ENCODE data around the gene ANKFY1.

ANKFY1 gene

DNA sequence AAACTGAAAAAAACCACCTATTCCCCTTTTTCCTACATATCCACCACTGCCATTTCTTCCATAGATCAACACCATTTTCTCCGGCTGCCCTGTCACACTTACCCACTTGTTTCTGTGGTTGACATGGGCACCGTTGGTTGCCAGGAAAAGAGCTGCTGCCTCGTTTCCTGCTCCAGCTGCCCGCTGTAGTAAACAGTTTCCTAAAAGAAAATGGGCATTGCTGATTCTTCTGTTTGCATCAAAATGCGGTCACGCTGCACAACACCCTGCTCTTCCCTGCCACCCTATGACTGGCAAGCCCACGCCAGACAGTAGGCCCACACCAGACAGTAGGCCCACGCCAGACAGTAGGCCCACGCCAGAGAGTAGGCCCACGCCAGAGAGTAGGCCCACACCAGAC is 74.5 kb downstream of the ANKFY1 start:
- DNase-seq (ENCODE audit: insufficient read length, low spot score): no peak
- TF ChIP-seq PAX5 (IDR thresholded peaks at IDR 0.05; ENCODE audit: insufficient read depth, low read length, severe bottlenecking) (no peak), POLR2AphosphoS5 (IDR thresholded peaks at IDR 0.05; ENCODE audit: low read depth, low read length) (no peak), SPI1 (IDR thresholded peaks at IDR 0.05; ENCODE audit: low read depth, low read length) (no peak), POU2F2 (IDR thresholded peaks at IDR 0.05; ENCODE audit: low read depth, low read length) (no peak), POLR2A (IDR thresholded peaks at IDR 0.05; ENCODE audit: low read depth, low read length) (no peak), TAF1 (IDR thresholded peaks at IDR 0.05; ENCODE audit: low read depth, low read length) (no peak)
- FAIRE-seq: no peak

DNA sequence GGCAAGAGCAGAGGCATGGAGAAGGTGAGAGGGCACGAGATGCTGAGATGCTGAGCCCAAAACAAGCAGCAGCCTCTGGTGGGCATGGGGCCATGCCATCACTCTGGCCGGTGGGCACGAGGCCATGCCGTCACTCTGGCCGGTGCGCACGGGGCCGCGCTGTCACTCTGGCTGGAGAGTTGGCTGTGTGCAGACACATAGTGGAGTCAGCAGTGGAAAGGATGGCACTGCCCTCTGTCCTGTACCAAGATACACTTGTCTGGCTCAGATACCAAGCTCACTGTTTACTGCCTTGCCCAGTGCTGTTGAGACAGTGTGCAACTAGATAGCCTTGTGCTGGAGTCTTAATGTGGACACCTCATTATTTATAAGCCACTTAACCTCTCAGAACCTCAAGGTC is 75.7 kb downstream of the ANKFY1 start:
- no peak for TF ChIP-seq TAF1 (IDR thresholded peaks at IDR 0.05; ENCODE audit: low read depth, low read length)
- no peak for TF ChIP-seq SPI1 (IDR thresholded peaks at IDR 0.05; ENCODE audit: low read depth, low read length)
- TF ChIP-seq POU2F2 (IDR thresholded peaks at IDR 0.05; ENCODE audit: low read depth, low read length): no peak
- TF ChIP-seq POLR2A (IDR thresholded peaks at IDR 0.05; ENCODE audit: low read depth, low read length): no peak
- no peak for TF ChIP-seq POLR2AphosphoS5 (IDR thresholded peaks at IDR 0.05; ENCODE audit: low read depth, low read length)
- no peak for TF ChIP-seq PAX5 (IDR thresholded peaks at IDR 0.05; ENCODE audit: insufficient read depth, low read length, severe bottlenecking)
- DNase-seq (ENCODE audit: insufficient read length, low spot score): no peak
- FAIRE-seq: no peak

DNA sequence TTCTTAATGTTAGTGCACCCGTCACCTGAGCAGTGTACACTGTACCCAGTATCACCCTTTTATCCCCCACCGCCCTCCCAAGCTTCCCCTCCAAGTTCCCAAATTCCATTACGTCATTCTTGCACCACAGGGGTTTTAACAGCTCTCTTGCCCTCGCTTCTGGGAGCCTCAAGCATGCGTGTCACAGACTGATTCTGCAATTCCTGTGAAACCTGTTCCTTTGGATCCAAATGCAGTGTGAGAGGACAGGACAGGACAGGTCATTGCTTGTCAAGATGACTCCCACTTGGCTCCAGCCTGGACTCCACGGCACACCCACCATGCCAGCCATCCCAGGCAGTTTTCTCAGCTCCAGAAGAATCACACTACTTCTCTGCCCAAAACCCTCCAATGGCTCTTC is 76.7 kb downstream of the ANKFY1 start:
- DNase-seq (ENCODE audit: insufficient read length, low spot score) (no peak), FAIRE-seq (no peak)
- no peak for TF ChIP-seq SPI1 (IDR thresholded peaks at IDR 0.05; ENCODE audit: low read depth, low read length)
- no peak for TF ChIP-seq PAX5 (IDR thresholded peaks at IDR 0.05; ENCODE audit: insufficient read depth, low read length, severe bottlenecking)
- TF ChIP-seq POLR2A (IDR thresholded peaks at IDR 0.05; ENCODE audit: low read depth, low read length): no peak
- no peak for TF ChIP-seq POU2F2 (IDR thresholded peaks at IDR 0.05; ENCODE audit: low read depth, low read length)
- no peak for TF ChIP-seq TAF1 (IDR thresholded peaks at IDR 0.05; ENCODE audit: low read depth, low read length)
- no peak for TF ChIP-seq POLR2AphosphoS5 (IDR thresholded peaks at IDR 0.05; ENCODE audit: low read depth, low read length)

GRCh38 chr17:4186357-4186881 is 77.4 kb downstream of the ANKFY1 start:
- TF ChIP-seq SPI1 (IDR thresholded peaks at IDR 0.05; ENCODE audit: low read depth, low read length) (no peak), POLR2A (IDR thresholded peaks at IDR 0.05; ENCODE audit: low read depth, low read length) (no peak), POU2F2 (IDR thresholded peaks at IDR 0.05; ENCODE audit: low read depth, low read length) (no peak), PAX5 (IDR thresholded peaks at IDR 0.05; ENCODE audit: insufficient read depth, low read length, severe bottlenecking) (no peak), POLR2AphosphoS5 (IDR thresholded peaks at IDR 0.05; ENCODE audit: low read depth, low read length) (no peak), TAF1 (IDR thresholded peaks at IDR 0.05; ENCODE audit: low read depth, low read length) (no peak)
- DNase-seq (ENCODE audit: insufficient read length, low spot score) (no peak), FAIRE-seq (no peak)

- TF ChIP-seq POLR2AphosphoS5 (IDR thresholded peaks at IDR 0.05; ENCODE audit: low read depth, low read length): no peak
- no peak for TF ChIP-seq SPI1 (IDR thresholded peaks at IDR 0.05; ENCODE audit: low read depth, low read length)
- no peak for TF ChIP-seq TAF1 (IDR thresholded peaks at IDR 0.05; ENCODE audit: low read depth, low read length)
- no peak for TF ChIP-seq POLR2A (IDR thresholded peaks at IDR 0.05; ENCODE audit: low read depth, low read length)
- no peak for TF ChIP-seq PAX5 (IDR thresholded peaks at IDR 0.05; ENCODE audit: insufficient read depth, low read length, severe bottlenecking)
- TF ChIP-seq POU2F2 (IDR thresholded peaks at IDR 0.05; ENCODE audit: low read depth, low read length): no peak
- DNase-seq (ENCODE audit: insufficient read length, low spot score) (no peak), FAIRE-seq (no peak)
These were observed 78.1 kb downstream of the ANKFY1 start for GRCh38 chr17:4185656-4186055.

GRCh38 chr17:4184811-4185210 is 79.0 kb downstream of the ANKFY1 start:
- no peak for DNase-seq (ENCODE audit: insufficient read length, low spot score)
- no peak for FAIRE-seq
- TF ChIP-seq TAF1 (IDR thresholded peaks at IDR 0.05; ENCODE audit: low read depth, low read length) (no peak), POU2F2 (IDR thresholded peaks at IDR 0.05; ENCODE audit: low read depth, low read length) (no peak), SPI1 (IDR thresholded peaks at IDR 0.05; ENCODE audit: low read depth, low read length) (no peak), POLR2AphosphoS5 (IDR thresholded peaks at IDR 0.05; ENCODE audit: low read depth, low read length) (no peak), PAX5 (IDR thresholded peaks at IDR 0.05; ENCODE audit: insufficient read depth, low read length, severe bottlenecking) (no peak), POLR2A (IDR thresholded peaks at IDR 0.05; ENCODE audit: low read depth, low read length) (no peak)

GRCh38 chr17:4182043-4182442 is 81.7 kb downstream of the ANKFY1 start:
- TF ChIP-seq SPI1 (IDR thresholded peaks at IDR 0.05; ENCODE audit: low read depth, low read length): no peak
- no peak for TF ChIP-seq POLR2AphosphoS5 (IDR thresholded peaks at IDR 0.05; ENCODE audit: low read depth, low read length)
- TF ChIP-seq TAF1 (IDR thresholded peaks at IDR 0.05; ENCODE audit: low read depth, low read length): no peak
- no peak for TF ChIP-seq POU2F2 (IDR thresholded peaks at IDR 0.05; ENCODE audit: low read depth, low read length)
- no peak for TF ChIP-seq PAX5 (IDR thresholded peaks at IDR 0.05; ENCODE audit: insufficient read depth, low read length, severe bottlenecking)
- TF ChIP-seq POLR2A (IDR thresholded peaks at IDR 0.05; ENCODE audit: low read depth, low read length): no peak
- DNase-seq (ENCODE audit: insufficient read length, low spot score) (no peak), FAIRE-seq (no peak)

DNA sequence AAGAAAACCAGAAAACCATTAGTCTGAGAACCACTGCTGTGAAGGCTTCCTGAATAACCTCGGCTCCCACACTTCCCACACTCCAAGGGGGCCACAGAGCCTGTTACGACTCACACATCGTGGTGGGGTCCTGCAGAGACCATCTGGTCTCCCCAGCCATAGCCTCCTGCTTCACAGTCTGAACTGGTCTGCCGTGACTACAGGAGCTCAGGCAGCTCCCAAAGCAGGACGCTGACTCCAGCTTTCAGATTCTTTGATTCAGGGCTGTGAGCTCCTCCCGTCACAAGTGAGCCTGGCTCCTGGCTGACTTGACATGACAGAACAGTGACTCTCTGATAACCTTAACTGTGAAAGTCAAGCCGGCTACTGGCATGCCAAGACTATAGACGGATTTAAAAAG is 83.0 kb downstream of the ANKFY1 start:
- no peak for TF ChIP-seq POU2F2 (IDR thresholded peaks at IDR 0.05; ENCODE audit: low read depth, low read length)
- no peak for TF ChIP-seq SPI1 (IDR thresholded peaks at IDR 0.05; ENCODE audit: low read depth, low read length)
- TF ChIP-seq POLR2AphosphoS5 (IDR thresholded peaks at IDR 0.05; ENCODE audit: low read depth, low read length): no peak
- TF ChIP-seq TAF1 (IDR thresholded peaks at IDR 0.05; ENCODE audit: low read depth, low read length): no peak
- no peak for TF ChIP-seq POLR2A (IDR thresholded peaks at IDR 0.05; ENCODE audit: low read depth, low read length)
- no peak for TF ChIP-seq PAX5 (IDR thresholded peaks at IDR 0.05; ENCODE audit: insufficient read depth, low read length, severe bottlenecking)
- DNase-seq (ENCODE audit: insufficient read length, low spot score): no peak

GRCh38 chr17:4179071-4179470 is 84.7 kb downstream of the ANKFY1 start:
- DNase-seq (ENCODE audit: insufficient read length, low spot score): no peak
- TF ChIP-seq PAX5 (IDR thresholded peaks at IDR 0.05; ENCODE audit: insufficient read depth, low read length, severe bottlenecking): no peak
- no peak for TF ChIP-seq SPI1 (IDR thresholded peaks at IDR 0.05; ENCODE audit: low read depth, low read length)
- no peak for TF ChIP-seq TAF1 (IDR thresholded peaks at IDR 0.05; ENCODE audit: low read depth, low read length)
- TF ChIP-seq POU2F2 (IDR thresholded peaks at IDR 0.05; ENCODE audit: low read depth, low read length): no peak
- no peak for TF ChIP-seq POLR2AphosphoS5 (IDR thresholded peaks at IDR 0.05; ENCODE audit: low read depth, low read length)
- TF ChIP-seq POLR2A (IDR thresholded peaks at IDR 0.05; ENCODE audit: low read depth, low read length): no peak
- no peak for FAIRE-seq

More for the DNA sequence above, 83.0 kb downstream of the ANKFY1 start:
- FAIRE-seq: no peak

GRCh38 chr17:4178651-4179050 is 85.1 kb downstream of the ANKFY1 start:
- FAIRE-seq (no peak), DNase-seq (ENCODE audit: insufficient read length, low spot score) (no peak)
- no peak for TF ChIP-seq POU2F2 (IDR thresholded peaks at IDR 0.05; ENCODE audit: low read depth, low read length)
